ENCODE results near the gene SCAF4. TPM values are rescaled to one million over a fixed set of nuclear protein-coding genes. Genes with fewer than 3 reads are reported as not detected.
"Not testable (repeated sequence)": the region's sequence is repeated elsewhere in the genome, so short reads cannot be mapped to it uniquely, and the experiment has no call there.

SCAF4 gene
- total RNA-seq, 1 donor = 7.6 TPM

DNA sequence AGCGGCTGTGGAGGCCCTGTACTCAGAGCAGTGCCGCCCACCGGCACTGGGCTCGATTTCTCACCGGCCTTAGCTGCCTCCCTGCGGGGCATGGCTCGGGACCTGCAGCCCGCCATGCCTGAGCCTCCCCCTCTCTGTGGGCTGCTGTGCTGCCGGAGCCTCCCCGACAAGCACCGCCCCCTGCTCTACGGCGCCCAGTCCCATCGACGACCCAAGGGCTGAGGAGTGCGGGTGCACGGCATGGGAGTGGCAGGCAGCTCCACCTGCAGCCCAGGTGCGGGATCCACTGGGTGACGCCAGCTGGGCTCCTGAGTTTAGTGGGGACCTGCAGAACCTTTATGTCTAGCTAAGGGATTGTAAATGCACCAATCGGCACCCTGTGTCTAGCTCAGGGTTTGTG, 77.6 kb downstream of the SCAF4 start:
- no peak overlapping the region for H3K27ac ChIP-seq (ENCODE audit: low read depth, low read length)
- H2AFZ ChIP-seq (ENCODE audit: low read length) = no peak overlapping the region
- no peaks in the 10 kb centered on the region for H3K79me2 ChIP-seq (ENCODE audit: insufficient read depth, low read length)
- TF ChIP-seq, protein P1, sequence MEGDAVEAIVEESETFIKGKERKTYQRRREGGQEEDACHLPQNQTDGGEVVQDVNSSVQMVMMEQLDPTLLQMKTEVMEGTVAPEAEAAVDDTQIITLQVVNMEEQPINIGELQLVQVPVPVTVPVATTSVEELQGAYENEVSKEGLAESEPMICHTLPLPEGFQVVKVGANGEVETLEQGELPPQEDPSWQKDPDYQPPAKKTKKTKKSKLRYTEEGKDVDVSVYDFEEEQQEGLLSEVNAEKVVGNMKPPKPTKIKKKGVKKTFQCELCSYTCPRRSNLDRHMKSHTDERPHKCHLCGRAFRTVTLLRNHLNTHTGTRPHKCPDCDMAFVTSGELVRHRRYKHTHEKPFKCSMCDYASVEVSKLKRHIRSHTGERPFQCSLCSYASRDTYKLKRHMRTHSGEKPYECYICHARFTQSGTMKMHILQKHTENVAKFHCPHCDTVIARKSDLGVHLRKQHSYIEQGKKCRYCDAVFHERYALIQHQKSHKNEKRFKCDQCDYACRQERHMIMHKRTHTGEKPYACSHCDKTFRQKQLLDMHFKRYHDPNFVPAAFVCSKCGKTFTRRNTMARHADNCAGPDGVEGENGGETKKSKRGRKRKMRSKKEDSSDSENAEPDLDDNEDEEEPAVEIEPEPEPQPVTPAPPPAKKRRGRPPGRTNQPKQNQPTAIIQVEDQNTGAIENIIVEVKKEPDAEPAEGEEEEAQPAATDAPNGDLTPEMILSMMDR (IDR thresholded peaks at IDR 0.05; ENCODE audit: extremely low read depth, low read depth, low read length) = no peak
- no peaks in the 10 kb centered on the region for H3K27me3 ChIP-seq (ENCODE audit: insufficient read depth, low read length)
- H3K9me3 ChIP-seq (ENCODE audit: low read depth, low read length) = no peaks in the 10 kb centered on the region
- peaks cover 5% of the 10 kb centered on the region for H3K4me1 ChIP-seq (ENCODE audit: insufficient read depth, low read length)
- H3K4me3 ChIP-seq (ENCODE audit: insufficient read depth, low read length) = no peak overlapping the region
- DNase-seq (ENCODE audit: insufficient read length, low spot score, missing footprints) = no peak
- H3K36me3 ChIP-seq (ENCODE audit: insufficient read depth, low read length) = no peaks in the 10 kb centered on the region
- H4K20me1 ChIP-seq (ENCODE audit: insufficient read depth, low read length) = no peaks in the 10 kb centered on the region
- no peak overlapping the region for H3K4me2 ChIP-seq (ENCODE audit: insufficient read depth, low read length)

DNA sequence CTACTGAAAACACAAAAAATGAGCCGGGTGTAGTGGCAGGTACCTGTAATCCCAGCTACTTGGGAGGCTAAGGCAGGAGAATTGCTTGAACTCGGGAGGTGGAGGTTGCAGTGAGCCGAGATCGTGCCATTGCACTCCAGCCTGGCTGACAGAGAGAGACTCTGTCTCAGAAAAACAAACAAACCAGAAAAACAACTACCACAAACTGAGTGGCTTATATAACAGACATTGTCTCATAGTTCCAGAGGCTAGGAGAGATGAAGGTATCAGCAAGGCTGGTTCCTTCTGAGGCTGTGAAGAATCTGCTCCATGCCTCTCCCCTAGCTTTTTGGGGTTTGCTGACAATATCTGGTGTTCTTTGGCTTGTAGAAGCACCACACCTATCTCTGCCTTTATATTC, 80.4 kb downstream of the SCAF4 start:
- not testable (repeated sequence) for H3K9me3 ChIP-seq (ENCODE audit: low read depth, low read length); H3K36me3 ChIP-seq (ENCODE audit: insufficient read depth, low read length); H4K20me1 ChIP-seq (ENCODE audit: insufficient read depth, low read length)

DNA sequence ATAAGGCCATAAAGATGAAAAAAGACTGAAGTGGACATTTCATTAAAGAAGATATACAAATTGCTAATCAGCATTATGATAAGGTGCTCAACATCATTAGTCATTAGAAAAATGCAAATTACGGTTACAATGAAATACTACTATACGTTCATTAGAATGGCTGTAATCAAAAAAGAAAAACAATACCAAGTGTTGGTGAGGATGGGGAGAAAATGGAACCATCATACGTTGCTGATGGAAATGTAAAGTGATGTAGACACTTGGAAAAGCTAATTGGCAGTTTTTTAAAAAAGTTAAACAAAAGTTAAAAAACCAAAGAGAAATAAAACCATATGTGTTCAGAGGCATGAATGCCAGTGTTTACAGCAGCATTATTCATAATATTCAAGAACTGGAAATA, 81.0 kb downstream of the SCAF4 start:
- Histone ChIP-seq H3K4me3 (ENCODE audit: insufficient read depth, low read length) (no peak overlapping the region), H3K27me3 (ENCODE audit: insufficient read depth, low read length) (no peaks in the 10 kb centered on the region), H3K79me2 (ENCODE audit: insufficient read depth, low read length) (no peaks in the 10 kb centered on the region), H3K4me2 (ENCODE audit: insufficient read depth, low read length) (no peak overlapping the region), H3K27ac (ENCODE audit: low read depth, low read length) (no peak overlapping the region), H3K36me3 (ENCODE audit: insufficient read depth, low read length) (no peaks in the 10 kb centered on the region), H4K20me1 (ENCODE audit: insufficient read depth, low read length) (no peaks in the 10 kb centered on the region), H3K9me3 (ENCODE audit: low read depth, low read length) (no peaks in the 10 kb centered on the region), H2AFZ (ENCODE audit: low read length) (no peak overlapping the region), H3K4me1 (ENCODE audit: insufficient read depth, low read length) (no peaks in the 10 kb centered on the region)
- TF ChIP-seq, protein P1 (IDR thresholded peaks at IDR 0.05; ENCODE audit: extremely low read depth, low read depth, low read length) = no peak
- no peak for DNase-seq (ENCODE audit: insufficient read length, low spot score, missing footprints)

More for the DNA sequence above, 80.4 kb downstream of the SCAF4 start:
- H3K4me2 ChIP-seq (ENCODE audit: insufficient read depth, low read length); H3K27ac ChIP-seq (ENCODE audit: low read depth, low read length); H2AFZ ChIP-seq (ENCODE audit: low read length); H3K27me3 ChIP-seq (ENCODE audit: insufficient read depth, low read length); H3K4me1 ChIP-seq (ENCODE audit: insufficient read depth, low read length); H3K4me3 ChIP-seq (ENCODE audit: insufficient read depth, low read length); H3K79me2 ChIP-seq (ENCODE audit: insufficient read depth, low read length); DNase-seq (ENCODE audit: insufficient read length, low spot score, missing footprints): not testable (repeated sequence)

DNA sequence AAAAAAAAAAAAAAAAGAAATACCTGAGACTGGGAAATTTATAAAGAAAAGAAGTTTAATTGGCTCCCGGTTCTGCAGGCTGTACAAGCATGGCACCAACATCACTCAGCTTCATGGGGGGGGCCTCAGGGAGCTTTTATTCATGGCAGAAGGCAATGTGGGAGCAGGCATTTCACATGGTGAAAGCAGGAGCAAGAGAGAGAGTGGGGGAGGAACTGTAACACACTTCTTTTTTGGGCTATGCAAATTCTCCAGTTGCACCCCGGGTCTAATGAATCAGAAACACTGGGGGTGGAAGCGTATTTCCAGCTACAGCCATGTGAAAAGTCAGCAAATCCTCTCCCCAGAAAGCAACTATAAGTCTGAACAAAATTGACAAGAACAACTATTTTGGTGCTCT, 84.3 kb downstream of the SCAF4 start:
- TF ChIP-seq, protein P1 (IDR thresholded peaks at IDR 0.05; ENCODE audit: extremely low read depth, low read depth, low read length) = no peak
- Histone ChIP-seq H3K27me3 (ENCODE audit: insufficient read depth, low read length) (no peaks in the 10 kb centered on the region), H3K4me3 (ENCODE audit: insufficient read depth, low read length) (no peak overlapping the region), H3K36me3 (ENCODE audit: insufficient read depth, low read length) (no peaks in the 10 kb centered on the region), H2AFZ (ENCODE audit: low read length) (no peak overlapping the region), H3K27ac (ENCODE audit: low read depth, low read length) (no peak overlapping the region), H3K4me1 (ENCODE audit: insufficient read depth, low read length) (no peaks in the 10 kb centered on the region), H4K20me1 (ENCODE audit: insufficient read depth, low read length) (no peaks in the 10 kb centered on the region), H3K79me2 (ENCODE audit: insufficient read depth, low read length) (no peaks in the 10 kb centered on the region), H3K4me2 (ENCODE audit: insufficient read depth, low read length) (no peak overlapping the region), H3K9me3 (ENCODE audit: low read depth, low read length) (no peaks in the 10 kb centered on the region)
- DNase-seq (ENCODE audit: insufficient read length, low spot score, missing footprints) = no peak

Data from osteoblast (primary cell).